GM12873 (cell line): ENCODE data around the gene SERPINA4.

Experiments
- CTCF ChIP-seq: IDR thresholded peaks from 2 replicates; pipeline ENCODE4 v1.5.1; 2012; ENCODE audit warnings: low read depth, mild to moderate bottlenecking, moderate library complexity, low read length, control low read depth; ENCODE audit not compliant: insufficient read depth; ENCODE audit errors: missing control alignments

The SERPINA4 gene

GRCh38 chr14:94615254-94615653, 54.0 kb downstream of the SERPINA4 start:
- TF ChIP-seq CTCF: no peak

GRCh38 chr14:94615823-94616570, 54.8 kb downstream of the SERPINA4 start:
- TF ChIP-seq CTCF: no peak

- no peak for TF ChIP-seq CTCF
These were observed 56.2 kb downstream of the SERPINA4 start for GRCh38 chr14:94617366-94617941.

GRCh38 chr14:94617988-94618822, 57.0 kb downstream of the SERPINA4 start:
- no peak for TF ChIP-seq CTCF

GRCh38 chr14:94619297-94619696, 58.1 kb downstream of the SERPINA4 start:
- no peak for TF ChIP-seq CTCF
